ENCODE results near the gene SLC16A8. TPM values are rescaled to one million over a fixed set of nuclear protein-coding genes. Genes with fewer than 3 reads are reported as not detected.

Gene SLC16A8
- total and polyA plus RNA-seq, 10 of the 15 experiments (the other 5 are each of a cell fraction or from before 2014, with no cell fraction given) = not detected

- Histone ChIP-seq H3K27me3 (replicated peaks in 1 of 2; ENCODE audit: control insufficient read depth in 2 of 2, insufficient read depth in 2 of 2, low read length in 1 of 2) (no peaks in the 10 kb centered on the region), H3K27ac (ENCODE audit: control insufficient read depth, insufficient read depth) (no peak overlapping the region), H3K4me3 (no peak overlapping the region), H3K4me1 (ENCODE audit: control insufficient read depth, insufficient read depth, low read length) (no peaks in the 10 kb centered on the region), H2AFZ (ENCODE audit: control insufficient read depth, low read depth, low read length) (no peak overlapping the region), H3K4me2 (ENCODE audit: control insufficient read depth, insufficient read depth) (no peak overlapping the region), H3K9ac (ENCODE audit: control insufficient read depth, insufficient read depth, low read length) (no peak overlapping the region), H3K36me3 (ENCODE audit: control insufficient read depth in 2 of 2, insufficient read depth in 2 of 2, low read length in 1 of 2) (no peaks in the 10 kb centered on the region; a peak in 1 of 4 replicates), H4K20me1 (ENCODE audit: control insufficient read depth, insufficient read depth) (no peaks in the 10 kb centered on the region), H3K79me2 (ENCODE audit: control insufficient read depth, insufficient read depth, low read length) (no peaks in the 10 kb centered on the region), H3K9me3 (replicated peaks; ENCODE audit: control insufficient read depth, insufficient read depth, low read length) (no peaks in the 10 kb centered on the region)
- intact Hi-C loops (cut with micrococcal nuclease; ENCODE audit: unreplicated experiment) = loop anchor here (10.0 kb wide), 2 partner anchors 104 to 244 kb away; no protein-coding TSS in a partner anchor
- DNase-seq (ENCODE audit: low read depth, low spot score) = no peak
- in situ Hi-C loops (cut with MboI) = no loop called here
- ChIA-PET RAD21 (ENCODE audit: unreplicated experiment) (interaction anchor here (1.3 kb wide), 1 partner anchor 59 kb away, joined by 3 read pairs; no protein-coding TSS in a partner anchor), POLR2A (no interaction called here), SMC1A (ENCODE audit: uncharacterized antibody, unreplicated experiment) (no interaction called here), CTCF (interaction anchor here (1.6 to 3.1 kb wide), 2 partner anchors 59 to 460 kb away, joined by 4 to 10 read pairs; no protein-coding TSS in a partner anchor)
- BruUV-seq (replicated peaks) = no TSS peak
- 79% methylated on average over 30 of the region's 30 CpGs for whole genome bisulfite sequencing (ENCODE audit: insufficient coverage, insufficient replicate concordance, low lambda C conversion rate, missing lambda C conversion rate)
- no peak for ATAC-seq
- FAIRE-seq = no peak
- TF ChIP-seq FOXK2 (IDR thresholded peaks at IDR 0.05) (no peak), SIN3A (IDR thresholded peaks at IDR 0.05; ENCODE audit: low read depth, low read length) (no peak), MEF2B (IDR thresholded peaks at IDR 0.05; ENCODE audit: partially characterized antibody, poor library complexity, severe bottlenecking) (no peak), WRNIP1 (IDR thresholded peaks at IDR 0.05; ENCODE audit: borderline replicate concordance, low read depth, low read length) (no peak), KDM1A (IDR thresholded peaks at IDR 0.05; ENCODE audit: borderline replicate concordance) (no peak), SUPT20H (IDR thresholded peaks at IDR 0.05; ENCODE audit: borderline replicate concordance, control insufficient read depth, low read depth, low read length) (no peak), NKRF (conservative IDR thresholded peaks at IDR 0.05) (no peak), SREBF2 (IDR thresholded peaks at IDR 0.05; ENCODE audit: low read length) (no peak), BCL11A (IDR thresholded peaks at IDR 0.05; ENCODE audit: low read depth, low read length) (no peak)
- TF ChIP-seq, protein P1, sequence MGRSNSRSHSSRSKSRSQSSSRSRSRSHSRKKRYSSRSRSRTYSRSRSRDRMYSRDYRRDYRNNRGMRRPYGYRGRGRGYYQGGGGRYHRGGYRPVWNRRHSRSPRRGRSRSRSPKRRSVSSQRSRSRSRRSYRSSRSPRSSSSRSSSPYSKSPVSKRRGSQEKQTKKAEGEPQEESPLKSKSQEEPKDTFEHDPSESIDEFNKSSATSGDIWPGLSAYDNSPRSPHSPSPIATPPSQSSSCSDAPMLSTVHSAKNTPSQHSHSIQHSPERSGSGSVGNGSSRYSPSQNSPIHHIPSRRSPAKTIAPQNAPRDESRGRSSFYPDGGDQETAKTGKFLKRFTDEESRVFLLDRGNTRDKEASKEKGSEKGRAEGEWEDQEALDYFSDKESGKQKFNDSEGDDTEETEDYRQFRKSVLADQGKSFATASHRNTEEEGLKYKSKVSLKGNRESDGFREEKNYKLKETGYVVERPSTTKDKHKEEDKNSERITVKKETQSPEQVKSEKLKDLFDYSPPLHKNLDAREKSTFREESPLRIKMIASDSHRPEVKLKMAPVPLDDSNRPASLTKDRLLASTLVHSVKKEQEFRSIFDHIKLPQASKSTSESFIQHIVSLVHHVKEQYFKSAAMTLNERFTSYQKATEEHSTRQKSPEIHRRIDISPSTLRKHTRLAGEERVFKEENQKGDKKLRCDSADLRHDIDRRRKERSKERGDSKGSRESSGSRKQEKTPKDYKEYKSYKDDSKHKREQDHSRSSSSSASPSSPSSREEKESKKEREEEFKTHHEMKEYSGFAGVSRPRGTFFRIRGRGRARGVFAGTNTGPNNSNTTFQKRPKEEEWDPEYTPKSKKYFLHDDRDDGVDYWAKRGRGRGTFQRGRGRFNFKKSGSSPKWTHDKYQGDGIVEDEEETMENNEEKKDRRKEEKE (IDR thresholded peaks at IDR 0.05) = no peak
- TF ChIP-seq, protein P2, sequence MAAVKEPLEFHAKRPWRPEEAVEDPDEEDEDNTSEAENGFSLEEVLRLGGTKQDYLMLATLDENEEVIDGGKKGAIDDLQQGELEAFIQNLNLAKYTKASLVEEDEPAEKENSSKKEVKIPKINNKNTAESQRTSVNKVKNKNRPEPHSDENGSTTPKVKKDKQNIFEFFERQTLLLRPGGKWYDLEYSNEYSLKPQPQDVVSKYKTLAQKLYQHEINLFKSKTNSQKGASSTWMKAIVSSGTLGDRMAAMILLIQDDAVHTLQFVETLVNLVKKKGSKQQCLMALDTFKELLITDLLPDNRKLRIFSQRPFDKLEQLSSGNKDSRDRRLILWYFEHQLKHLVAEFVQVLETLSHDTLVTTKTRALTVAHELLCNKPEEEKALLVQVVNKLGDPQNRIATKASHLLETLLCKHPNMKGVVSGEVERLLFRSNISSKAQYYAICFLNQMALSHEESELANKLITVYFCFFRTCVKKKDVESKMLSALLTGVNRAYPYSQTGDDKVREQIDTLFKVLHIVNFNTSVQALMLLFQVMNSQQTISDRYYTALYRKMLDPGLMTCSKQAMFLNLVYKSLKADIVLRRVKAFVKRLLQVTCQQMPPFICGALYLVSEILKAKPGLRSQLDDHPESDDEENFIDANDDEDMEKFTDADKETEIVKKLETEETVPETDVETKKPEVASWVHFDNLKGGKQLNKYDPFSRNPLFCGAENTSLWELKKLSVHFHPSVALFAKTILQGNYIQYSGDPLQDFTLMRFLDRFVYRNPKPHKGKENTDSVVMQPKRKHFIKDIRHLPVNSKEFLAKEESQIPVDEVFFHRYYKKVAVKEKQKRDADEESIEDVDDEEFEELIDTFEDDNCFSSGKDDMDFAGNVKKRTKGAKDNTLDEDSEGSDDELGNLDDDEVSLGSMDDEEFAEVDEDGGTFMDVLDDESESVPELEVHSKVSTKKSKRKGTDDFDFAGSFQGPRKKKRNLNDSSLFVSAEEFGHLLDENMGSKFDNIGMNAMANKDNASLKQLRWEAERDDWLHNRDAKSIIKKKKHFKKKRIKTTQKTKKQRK (IDR thresholded peaks at IDR 0.05; ENCODE audit: low read depth, low read length) = no peak
- TF ChIP-seq, protein P3, sequence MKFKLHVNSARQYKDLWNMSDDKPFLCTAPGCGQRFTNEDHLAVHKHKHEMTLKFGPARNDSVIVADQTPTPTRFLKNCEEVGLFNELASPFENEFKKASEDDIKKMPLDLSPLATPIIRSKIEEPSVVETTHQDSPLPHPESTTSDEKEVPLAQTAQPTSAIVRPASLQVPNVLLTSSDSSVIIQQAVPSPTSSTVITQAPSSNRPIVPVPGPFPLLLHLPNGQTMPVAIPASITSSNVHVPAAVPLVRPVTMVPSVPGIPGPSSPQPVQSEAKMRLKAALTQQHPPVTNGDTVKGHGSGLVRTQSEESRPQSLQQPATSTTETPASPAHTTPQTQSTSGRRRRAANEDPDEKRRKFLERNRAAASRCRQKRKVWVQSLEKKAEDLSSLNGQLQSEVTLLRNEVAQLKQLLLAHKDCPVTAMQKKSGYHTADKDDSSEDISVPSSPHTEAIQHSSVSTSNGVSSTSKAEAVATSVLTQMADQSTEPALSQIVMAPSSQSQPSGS (IDR thresholded peaks at IDR 0.05; ENCODE audit: low read length) = no peak
Measured at GRCh38 chr22:38110863-38111852, 27.2 kb upstream of the SLC16A8 start.

Measured in GM12878 (cell line).